ENCODE measurements around the gene DLG5.

DNA sequence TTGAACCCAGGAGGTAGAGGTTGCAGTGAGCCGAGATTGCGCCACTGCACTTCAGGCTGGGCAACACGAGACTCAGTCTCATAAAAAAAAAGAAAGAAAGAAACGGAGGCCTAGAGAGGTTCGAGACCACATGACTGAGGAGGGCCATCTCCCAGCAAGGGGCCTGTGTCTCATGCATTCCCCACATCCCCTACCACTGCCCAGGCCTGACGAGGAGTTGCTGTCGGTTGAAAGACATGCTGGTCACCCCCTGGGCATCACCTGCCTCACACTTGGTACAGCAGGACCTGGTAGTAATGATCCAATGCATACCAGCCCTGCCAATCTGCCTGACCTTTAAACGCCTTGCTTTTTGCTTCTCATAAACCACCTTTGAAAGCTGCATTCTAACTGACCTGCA is 85.9 kb downstream of the DLG5 start:
- TF ChIP-seq CTCF (IDR thresholded peaks at IDR 0.05) (no peak), POLR2A (IDR thresholded peaks at IDR 0.05) (no peak)
